ENCODE measurements around the gene MAP4K5. TPM values are rescaled to one million over a fixed set of nuclear protein-coding genes. Genes with fewer than 3 reads are reported as not detected.
A peak's percentile ranks its signal among the peaks of the same experiment; 100 is the strongest.

The MAP4K5 gene
- total and polyA plus RNA-seq, 2 of the 13 experiments (the other 11 are each of a cell fraction or from before 2014, with no cell fraction given) = 12.7 to 23.9 TPM

GRCh38 chr14:50533806-50534205, 1.4 kb upstream of the MAP4K5 start:
- Histone ChIP-seq H3K4me3 (replicated peaks in 1 of 3; ENCODE audit: insufficient read depth in 1 of 3, low read depth in 2 of 3, low read length in 3 of 3) (no peak overlapping the region), H3K9ac (ENCODE audit: insufficient read depth, low read depth, low read length) (no peak overlapping the region)
- in situ Hi-C loops (cut with HindIII; ENCODE audit: extremely low pct_ligation_motif_present, low pct_unique_long_range_greater_than_20kb) = loop anchor here (25.0 kb wide), 1 partner anchor 672 kb away; the partner anchor contains the start of gene NEMF

More at GRCh38 chr14:50533806-50534205, 1.4 kb upstream of the MAP4K5 start:
- ChIA-PET POLR2A (interaction anchor here (1.0 kb wide), 1 partner anchor 221 kb away, joined by 3 read pairs; the partner anchor contains the start of genes DMAC2L and L2HGDH), CTCF (ENCODE audit: low intra/inter-chr PET ratio, low total read pairs) (interaction anchor here (2.8 kb wide), 1 partner anchor 213 kb away, joined by 44 read pairs; no protein-coding TSS in a partner anchor)
- no TSS peak for BruUV-seq (replicated peaks)
- FAIRE-seq (no peak), DNase-seq (ENCODE audit: low spot score) (no peak), ATAC-seq (no peak)
- 56% methylated on average over 3 of the region's 3 CpGs for WGBS (ENCODE audit: low lambda C conversion rate)
- H3K79me2 ChIP-seq (ENCODE audit: insufficient read depth, low read length) = peaks cover 33% of the 10 kb centered on the region
- H3K4me2 ChIP-seq (ENCODE audit: low read depth, low read length) = no peak overlapping the region; the same call in 1 of the 2 replicates
- H3K27me3 ChIP-seq (ENCODE audit: control insufficient read depth in 1 of 2, insufficient read depth in 2 of 2, low read length in 2 of 2) = no peaks in the 10 kb centered on the region; a peak in 1 of 5 replicates
- no peak overlapping the region for H3K27ac ChIP-seq (ENCODE audit: extremely low read length, insufficient read depth, low read length)
- TF ChIP-seq HCFC1 (IDR thresholded peaks at IDR 0.05; ENCODE audit: low read depth, low read length) (no peak), TIGD3 (CRISPR knock-in tag; IDR thresholded peaks at IDR 0.05; ENCODE audit: borderline replicate concordance) (no peak), HOMEZ (CRISPR knock-in tag; IDR thresholded peaks at IDR 0.05; ENCODE audit: low read depth) (no peak), CENPT (CRISPR knock-in tag; IDR thresholded peaks at IDR 0.05; ENCODE audit: low read depth) (no peak), CENPX (CRISPR knock-in tag; IDR thresholded peaks at IDR 0.05) (no peak), FOXJ3 (CRISPR knock-in tag; IDR thresholded peaks at IDR 0.05; ENCODE audit: borderline replicate concordance) (no peak), POLR2G (IDR thresholded peaks at IDR 0.05; ENCODE audit: low read depth, low read length) (no peak)
- no peaks in the 10 kb centered on the region for H3K36me3 ChIP-seq (replicated peaks in 1 of 2; ENCODE audit: control insufficient read depth in 1 of 2, insufficient read depth in 2 of 2, low read length in 2 of 2)
- H3K9me3 ChIP-seq (ENCODE audit: low read length) = peaks cover 6% of the 10 kb centered on the region; the same call in 1 of the 2 replicates
- intact Hi-C loops (cut with micrococcal nuclease; ENCODE audit: unreplicated experiment) = loop anchor here (5.0 kb wide), 4 partner anchors 57 to 672 kb away; partner anchors contain the start of gene SOS2
- peak overlapping the region; percentile 15 for H2AFZ ChIP-seq (ENCODE audit: low read length)
- peaks cover 10% of the 10 kb centered on the region; the same call in 1 of the 2 replicates for H4K20me1 ChIP-seq (ENCODE audit: insufficient read depth, low read length)
- H3K4me1 ChIP-seq (ENCODE audit: insufficient read depth, low read length) = peaks cover 33% of the 10 kb centered on the region
